Activated naive CD4-positive, alpha-beta T cell treated with anti-CD3 and anti-CD28 coated beads for 36 hours (primary cell): Measurements from ENCODE around the gene SMAP1. TPM values are rescaled to one million over a fixed set of nuclear protein-coding genes. Genes with fewer than 3 reads are reported as not detected.

Experiments
- CTCF ChIA-PET: fragments of 350-600 bp; sonication (Branson Sonifier 250); formaldehyde crosslinking; loops from one replicate; lab custom pipeline; 2021; ENCODE audit warnings: antibody characterized with exemption; lab: Charles Lee
- DNase-seq: peaks from one replicate; pipeline ENCODE4 v3.0.0-alpha.2; 2020
- H3K27ac Mint-ChIP-seq: one replicate; pipeline ENCODE4 v1.8.0; 2021; ENCODE audit warnings: mild to moderate bottlenecking, mixed read lengths
- H3K27me3 Mint-ChIP-seq: one replicate; pipeline ENCODE4 v1.8.0; 2021; ENCODE audit warnings: low read depth, mixed read lengths
- H3K36me3 Mint-ChIP-seq: one replicate; pipeline ENCODE4 v1.8.0; 2021; ENCODE audit warnings: low read depth, mixed read lengths
- H3K4me1 Mint-ChIP-seq: one replicate; pipeline ENCODE4 v1.8.0; 2021; ENCODE audit warnings: low read depth, mixed read lengths
- H3K4me3 Mint-ChIP-seq: one replicate; pipeline ENCODE4 v1.8.0; 2021; ENCODE audit warnings: mild to moderate bottlenecking, moderate library complexity, mixed read lengths
- H3K9me3 Mint-ChIP-seq: one replicate; pipeline ENCODE4 v1.8.0; 2021; ENCODE audit warnings: mixed read lengths
- intact Hi-C: fragments of 100-400 bp; cut with micrococcal nuclease; formaldehyde crosslinking; loops from one replicate; pipeline ENCODE4 v1.15.1; 2023
- total RNA-seq, 2 experiments: library from RNA; stranded (reverse); gene quantifications; one replicate each; pipeline ENCODE4 v1.2.3, GENCODE V29; 2021

The SMAP1 gene
- total RNA-seq: 10 to 100 TPM; 15.8 to 16.1 TPM

DNA sequence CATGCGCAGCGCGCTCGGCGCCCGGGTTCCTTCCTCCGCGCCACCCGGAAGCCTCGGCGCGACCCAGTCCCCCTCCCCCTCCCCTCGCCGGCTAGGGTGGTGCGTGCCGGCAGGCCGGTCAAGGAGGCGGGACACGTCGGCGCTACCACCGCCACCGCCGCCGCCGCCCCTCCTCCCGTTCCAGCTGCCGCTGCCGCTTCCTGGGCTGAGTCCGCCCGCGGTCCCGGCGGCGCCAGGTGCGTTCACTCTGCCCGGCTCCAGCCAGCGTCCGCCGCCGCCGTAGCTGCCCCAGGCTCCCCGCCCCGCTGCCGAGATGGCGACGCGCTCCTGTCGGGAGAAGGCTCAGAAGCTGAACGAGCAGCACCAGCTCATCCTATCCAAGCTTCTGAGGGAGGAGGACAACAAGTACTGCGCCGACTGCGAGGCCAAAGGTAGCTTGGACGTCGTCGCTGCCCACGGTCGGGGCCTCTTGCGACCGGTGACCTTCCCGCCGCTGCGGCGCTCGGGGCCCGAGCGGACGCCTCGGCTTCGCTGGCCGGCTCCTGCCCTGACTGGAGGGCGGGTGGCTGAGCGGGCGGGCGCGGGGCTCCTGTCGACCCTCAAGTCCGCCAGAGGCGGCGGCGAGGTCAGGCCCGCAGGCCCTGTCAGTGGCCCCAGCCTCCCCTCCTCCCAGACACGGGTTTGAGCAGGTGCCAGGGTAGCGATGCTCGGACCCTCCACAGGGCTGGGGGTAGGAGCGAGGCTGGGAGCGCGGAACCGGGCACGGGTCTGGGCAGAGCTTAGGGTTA is at the start of gene SMAP1:
TSS of gene SMAP1 (plus strand) at position 173 of the 788 bp plus-strand sequence. CDS start at position 314, 141 bp downstream.
- H3K4me1 Mint-ChIP-seq: peaks cover 52% of the 10 kb centered on the region
- CTCF ChIA-PET: interaction anchor here (0.6 to 2.1 kb wide), 7 partner anchors 10 to 358 kb away, joined by 3 to 13 read pairs (median 3); no protein-coding TSS in a partner anchor
- intact Hi-C loops: loop anchor here (1.0 to 5.0 kb wide), 5 partner anchors 17 to 871 kb away; partner anchors contain the start of genes FAM135A, LMBRD1, OGFRL1 and SDHAF4
- H3K36me3 Mint-ChIP-seq: no peaks in the 10 kb centered on the region
- DNase-seq: peak; percentile 94
- H3K4me3 Mint-ChIP-seq: peak within 1 kb of the TSS; percentile 90
- H3K27me3 Mint-ChIP-seq: no peaks in the 10 kb centered on the region
- H3K9me3 Mint-ChIP-seq: no peaks in the 10 kb centered on the region
- H3K27ac Mint-ChIP-seq: peak within 1 kb of the TSS; percentile 93

DNA sequence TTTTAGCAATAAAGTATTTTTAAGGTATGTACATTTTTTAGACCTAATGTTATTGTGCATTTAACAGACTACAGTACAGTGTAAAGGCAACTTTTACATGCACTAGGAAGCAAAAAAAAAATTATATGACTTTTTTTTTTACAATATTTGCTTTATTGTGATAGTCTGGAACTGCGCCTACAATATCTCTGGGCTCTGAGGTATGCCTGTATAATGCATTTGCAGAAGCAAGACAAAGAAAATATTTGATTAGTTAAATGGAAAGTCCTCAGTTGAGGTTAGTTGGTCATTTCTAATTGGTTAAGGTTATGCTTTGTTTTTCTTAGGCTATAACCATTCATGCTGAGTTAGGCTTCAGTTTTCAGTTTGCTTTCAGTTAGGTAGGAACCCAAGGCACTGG is 46.9 kb upstream of the SMAP1 start:
- H3K36me3 Mint-ChIP-seq: no peaks in the 10 kb centered on the region
- no peak for DNase-seq
- H3K9me3 Mint-ChIP-seq: peaks cover 2% of the 10 kb centered on the region
- CTCF ChIA-PET: interaction anchor here (0.7 kb wide), 1 partner anchor 1794 kb away, joined by 3 read pairs; no protein-coding TSS in a partner anchor
- intact Hi-C loops: no loop called here
- no peak overlapping the region for H3K27ac Mint-ChIP-seq
- H3K4me3 Mint-ChIP-seq: no peak overlapping the region
- H3K27me3 Mint-ChIP-seq: no peaks in the 10 kb centered on the region
- H3K4me1 Mint-ChIP-seq: no peaks in the 10 kb centered on the region

GRCh38 chr6:70622461-70622860 is 45.2 kb upstream of the SMAP1 start:
- no peak for DNase-seq

GRCh38 chr6:70625436-70625835 is 42.2 kb upstream of the SMAP1 start:
- H3K4me1 Mint-ChIP-seq: no peaks in the 10 kb centered on the region
- no peak overlapping the region for H3K27ac Mint-ChIP-seq
- no peaks in the 10 kb centered on the region for H3K27me3 Mint-ChIP-seq
- H3K36me3 Mint-ChIP-seq: no peaks in the 10 kb centered on the region
- H3K4me3 Mint-ChIP-seq: no peak overlapping the region
- peaks cover 2% of the 10 kb centered on the region for H3K9me3 Mint-ChIP-seq
- DNase-seq: no peak
- CTCF ChIA-PET: no interaction called here
- intact Hi-C loops: no loop called here

More at GRCh38 chr6:70622461-70622860, 45.2 kb upstream of the SMAP1 start:
- intact Hi-C loops: no loop called here
- no peak overlapping the region for H3K4me3 Mint-ChIP-seq
- H3K36me3 Mint-ChIP-seq: no peaks in the 10 kb centered on the region
- no peaks in the 10 kb centered on the region for H3K4me1 Mint-ChIP-seq
- no peaks in the 10 kb centered on the region for H3K27me3 Mint-ChIP-seq
- H3K9me3 Mint-ChIP-seq: peaks cover 2% of the 10 kb centered on the region
- H3K27ac Mint-ChIP-seq: no peak overlapping the region
- CTCF ChIA-PET: no interaction called here

DNA sequence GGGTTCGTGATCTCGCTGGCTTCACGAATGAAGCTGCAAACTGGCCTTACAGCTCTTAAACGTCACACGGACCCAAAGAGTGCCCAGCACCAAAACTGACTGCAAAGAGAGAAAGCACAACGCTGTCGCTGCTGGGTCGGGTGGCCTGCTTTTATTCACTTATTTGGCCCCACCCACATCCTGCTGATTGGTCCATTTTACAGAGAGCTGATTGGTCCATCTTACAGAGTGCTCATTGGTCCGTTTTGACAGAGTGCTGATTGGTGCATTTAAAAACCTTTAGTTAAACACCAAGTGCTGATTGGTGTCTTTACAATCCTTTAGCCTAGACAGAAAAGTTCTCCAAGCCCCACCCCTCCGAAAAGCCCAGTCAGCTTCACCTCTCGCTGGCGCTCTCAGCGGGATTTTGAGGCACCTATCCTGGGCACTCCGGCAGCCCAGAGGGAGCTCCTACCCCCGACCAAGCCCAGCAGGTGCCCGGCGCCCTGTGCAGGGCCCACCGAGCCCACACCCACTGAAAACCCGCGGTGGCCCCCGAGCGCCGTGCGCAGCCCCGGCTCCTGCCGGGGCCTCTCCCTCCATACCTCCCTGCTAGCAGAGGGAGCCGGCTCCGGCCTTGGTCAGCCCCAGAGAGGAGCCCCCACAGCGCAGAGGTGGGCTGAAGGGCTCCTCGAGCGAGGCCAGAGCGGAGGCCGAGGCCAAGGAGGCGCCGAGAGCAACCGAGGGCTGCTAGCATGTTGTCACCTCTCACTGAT is 40.0 kb upstream of the SMAP1 start:
- Mint-ChIP-seq H3K27ac (no peak overlapping the region), H3K4me1 (no peaks in the 10 kb centered on the region), H3K4me3 (no peak overlapping the region), H3K9me3 (peaks cover 2% of the 10 kb centered on the region), H3K27me3 (no peaks in the 10 kb centered on the region), H3K36me3 (no peaks in the 10 kb centered on the region)
- no peak for DNase-seq
- intact Hi-C loops: no loop called here
- CTCF ChIA-PET: interaction anchor here (0.6 kb wide), 1 partner anchor 9 kb away, joined by 4 read pairs; no protein-coding TSS in a partner anchor

GRCh38 chr6:70629929-70630328 is 37.8 kb upstream of the SMAP1 start:
- CTCF ChIA-PET: no interaction called here
- H3K4me3 Mint-ChIP-seq: no peak overlapping the region
- no peak for DNase-seq

GRCh38 chr6:70633870-70634269 is 33.8 kb upstream of the SMAP1 start:
- Mint-ChIP-seq H3K4me3 (no peak overlapping the region), H3K27me3 (no peaks in the 10 kb centered on the region), H3K36me3 (no peaks in the 10 kb centered on the region), H3K4me1 (no peaks in the 10 kb centered on the region), H3K9me3 (no peaks in the 10 kb centered on the region), H3K27ac (no peak overlapping the region)
- no peak for DNase-seq
- CTCF ChIA-PET: no interaction called here
- intact Hi-C loops: no loop called here

More at GRCh38 chr6:70629929-70630328, 37.8 kb upstream of the SMAP1 start:
- Mint-ChIP-seq H3K36me3 (no peaks in the 10 kb centered on the region), H3K4me1 (no peaks in the 10 kb centered on the region), H3K27me3 (no peaks in the 10 kb centered on the region), H3K27ac (no peak overlapping the region), H3K9me3 (no peaks in the 10 kb centered on the region)
- intact Hi-C loops: no loop called here

- Mint-ChIP-seq H3K4me1 (no peaks in the 10 kb centered on the region), H3K36me3 (no peaks in the 10 kb centered on the region), H3K4me3 (no peak overlapping the region), H3K27ac (no peak overlapping the region), H3K9me3 (no peaks in the 10 kb centered on the region), H3K27me3 (no peaks in the 10 kb centered on the region)
- no peak for DNase-seq
- CTCF ChIA-PET: interaction anchor here (0.9 kb wide), 1 partner anchor 9 kb away, joined by 4 read pairs; no protein-coding TSS in a partner anchor
- intact Hi-C loops: no loop called here
Measured at GRCh38 chr6:70636596-70636995, 31.1 kb upstream of the SMAP1 start.

- no peak overlapping the region for H3K4me3 Mint-ChIP-seq
- CTCF ChIA-PET: no interaction called here
- no peaks in the 10 kb centered on the region for H3K4me1 Mint-ChIP-seq
- no peaks in the 10 kb centered on the region for H3K36me3 Mint-ChIP-seq
- H3K27me3 Mint-ChIP-seq: no peaks in the 10 kb centered on the region
- no peak for DNase-seq
- H3K27ac Mint-ChIP-seq: no peak overlapping the region
- intact Hi-C loops: no loop called here
- H3K9me3 Mint-ChIP-seq: no peaks in the 10 kb centered on the region
Measured at GRCh38 chr6:70638468-70638867, 29.2 kb upstream of the SMAP1 start.

DNA sequence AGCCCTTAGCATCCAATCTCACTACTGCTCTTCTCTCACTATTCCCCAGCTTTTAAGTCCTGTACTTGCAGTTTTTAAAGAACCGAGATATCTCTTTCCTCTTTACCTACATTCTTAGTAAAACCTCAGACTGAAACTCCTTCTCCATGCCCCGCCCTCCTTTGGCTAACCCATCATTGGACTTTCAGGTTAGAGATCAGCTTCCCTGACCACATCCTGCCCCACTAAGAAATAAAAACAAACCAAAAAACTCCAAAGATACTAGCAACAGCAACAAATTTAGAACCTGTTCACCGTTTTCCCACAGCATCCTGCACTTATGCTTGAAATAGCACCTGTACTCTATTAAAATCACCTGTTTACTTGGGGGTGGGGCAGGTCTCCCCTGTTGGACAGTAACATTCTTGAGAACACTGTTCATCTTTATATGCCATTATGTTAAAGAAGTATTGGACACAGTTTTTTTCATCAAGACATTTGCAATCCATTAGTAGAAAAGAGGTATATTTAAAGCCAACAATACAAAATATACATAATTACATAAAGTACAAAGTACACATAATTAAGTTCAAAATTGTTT is 16.3 kb upstream of the SMAP1 start:
- Mint-ChIP-seq H3K27ac (no peak overlapping the region), H3K36me3 (no peaks in the 10 kb centered on the region), H3K9me3 (no peaks in the 10 kb centered on the region), H3K27me3 (no peaks in the 10 kb centered on the region), H3K4me3 (no peak overlapping the region), H3K4me1 (peaks cover 23% of the 10 kb centered on the region)
- intact Hi-C loops: loop anchor here (1.0 kb wide), 1 partner anchor 16 kb away; the partner anchor contains the start of gene SMAP1
- CTCF ChIA-PET: no interaction called here
- DNase-seq: peak; percentile 78

GRCh38 chr6:70652216-70652615 is 15.5 kb upstream of the SMAP1 start:
- DNase-seq: no peak
- Mint-ChIP-seq H3K4me1 (peaks cover 23% of the 10 kb centered on the region), H3K9me3 (no peaks in the 10 kb centered on the region), H3K36me3 (no peaks in the 10 kb centered on the region), H3K27ac (no peak overlapping the region), H3K4me3 (no peak overlapping the region), H3K27me3 (no peaks in the 10 kb centered on the region)
- intact Hi-C loops: no loop called here
- CTCF ChIA-PET: interaction anchor here (1.1 to 1.4 kb wide), 3 partner anchors 10 to 15 kb away, joined by 3 to 6 read pairs (median 3); partner anchors contain the start of gene SMAP1

DNA sequence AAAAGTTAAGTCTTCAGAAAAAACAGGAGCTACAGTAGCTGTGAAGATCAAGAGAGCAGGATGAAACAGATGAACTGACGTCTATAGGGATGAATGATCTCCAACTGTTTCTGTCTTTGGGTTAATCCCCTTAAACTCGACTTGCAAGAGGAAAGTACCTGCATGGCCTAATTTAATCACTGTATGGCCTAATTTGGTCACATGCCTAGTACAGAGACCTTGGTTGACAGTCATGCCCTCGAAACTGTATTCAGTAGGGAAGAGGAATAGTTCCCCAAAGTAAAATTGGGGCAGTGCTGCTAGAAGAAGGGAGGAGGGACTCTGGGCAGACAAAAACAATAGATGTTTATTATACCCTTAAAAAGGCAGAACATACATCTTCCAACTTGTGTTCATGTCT is 10.0 kb upstream of the SMAP1 start:
- DNase-seq: no peak
- CTCF ChIA-PET: no interaction called here
- H3K4me3 Mint-ChIP-seq: no peak overlapping the region
- no peaks in the 10 kb centered on the region for H3K27me3 Mint-ChIP-seq
- no peaks in the 10 kb centered on the region for H3K9me3 Mint-ChIP-seq
- no peaks in the 10 kb centered on the region for H3K4me1 Mint-ChIP-seq
- intact Hi-C loops: no loop called here
- H3K27ac Mint-ChIP-seq: no peak overlapping the region
- H3K36me3 Mint-ChIP-seq: no peaks in the 10 kb centered on the region
